HEK293 (cell line): ENCODE results near the gene CARM1.
A peak's percentile ranks its signal among the peaks of the same experiment; 100 is the strongest.

Experiments
- BCL11A ChIP-seq: fragments of 450-650 bp; formaldehyde crosslinking; IDR thresholded peaks from 2 replicates; pipeline ENCODE4 v1.5.1; 2016; ENCODE audit warnings: low read depth, missing biosample characterization, missing genetic modification characterization
- GLI4 ChIP-seq: fragments of 450-650 bp; formaldehyde crosslinking; IDR thresholded peaks from 2 replicates; pipeline ENCODE4 v1.5.1; 2016; ENCODE audit warnings: missing biosample characterization, missing genetic modification characterization
- HOXC10 ChIP-seq: sonication (generic); formaldehyde crosslinking; IDR thresholded peaks from 2 replicates; pipeline ENCODE4 v1.8.1; 2023; ENCODE audit warnings: mild to moderate bottlenecking, missing genetic modification reagents
- KLF16 ChIP-seq: fragments of 450-650 bp; formaldehyde crosslinking; IDR thresholded peaks from 2 replicates; pipeline ENCODE4 v1.5.1; 2017; ENCODE audit warnings: missing biosample characterization, missing genetic modification characterization
- REPIN1 ChIP-seq: fragments of 450-650 bp; formaldehyde crosslinking; IDR thresholded peaks from 2 replicates; pipeline ENCODE4 v1.5.1; 2017; ENCODE audit warnings: missing biosample characterization, missing genetic modification characterization, low read depth
- TCF7L2 ChIP-seq: IDR thresholded peaks from 2 replicates; pipeline ENCODE4 v1.6.1; 2011; ENCODE audit warnings: low read depth, mild to moderate bottlenecking, inconsistent platforms, low read length, moderate library complexity, borderline replicate concordance
- ZEB2 ChIP-seq: fragments of 450-650 bp; formaldehyde crosslinking; IDR thresholded peaks from 2 replicates; pipeline ENCODE4 v1.5.1; 2016; ENCODE audit warnings: missing biosample characterization, missing genetic modification characterization
- ZNF112 ChIP-seq: fragments of 450-650 bp; formaldehyde crosslinking; IDR thresholded peaks from 2 replicates; pipeline ENCODE4 v1.5.0; 2017; ENCODE audit warnings: missing biosample characterization, missing genetic modification characterization
- ZNF114 ChIP-seq: fragments of 450-650 bp; formaldehyde crosslinking; IDR thresholded peaks from 2 replicates; pipeline ENCODE4 v1.5.0; 2017; ENCODE audit warnings: missing biosample characterization, missing genetic modification characterization
- ZNF133 ChIP-seq: fragments of 450-650 bp; formaldehyde crosslinking; IDR thresholded peaks from 2 replicates; pipeline ENCODE4 v1.5.1; 2016; ENCODE audit warnings: missing biosample characterization, missing genetic modification characterization
- ZNF19 ChIP-seq: fragments of 450-650 bp; formaldehyde crosslinking; IDR thresholded peaks from 2 replicates; pipeline ENCODE4; 2016; ENCODE audit warnings: missing biosample characterization, missing genetic modification characterization, low read depth
- ZNF24 ChIP-seq: fragments of 450-650 bp; formaldehyde crosslinking; IDR thresholded peaks from 2 replicates; pipeline ENCODE4 v1.5.1; 2016; ENCODE audit warnings: missing biosample characterization, missing genetic modification characterization
- ZNF274 ChIP-seq, 2 experiments: fragments of 200-500 bp in 1 of 2; fragments of 450-650 bp in 1 of 2; sonication (Bioruptor generic) in 1 of 2; formaldehyde crosslinking in 1 of 2; IDR thresholded peaks; 2 replicates each; pipeline versions ENCODE4 v1.5.1 to v1.6.1; 2014 to 2016; ENCODE audit warnings: borderline replicate concordance in 1 of 2, inconsistent platforms in 1 of 2, low read length in 1 of 2, missing biosample characterization in 1 of 2, missing genetic modification characterization in 1 of 2
- ZNF366 ChIP-seq: fragments of 450-650 bp; formaldehyde crosslinking; conservative IDR thresholded peaks from 2 replicates; pipeline ENCODE4 v1.5.1; 2016; ENCODE audit warnings: missing biosample characterization, missing genetic modification characterization
- ZNF473 ChIP-seq: fragments of 450-650 bp; formaldehyde crosslinking; IDR thresholded peaks from 2 replicates; pipeline ENCODE4 v1.5.1; 2017; ENCODE audit warnings: missing biosample characterization, missing genetic modification characterization
- ZNF514 ChIP-seq: fragments of 450-650 bp; formaldehyde crosslinking; IDR thresholded peaks from 2 replicates; pipeline ENCODE4 v1.5.1; 2016; ENCODE audit warnings: missing biosample characterization, missing genetic modification characterization
- ZNF521 ChIP-seq: fragments of 450-650 bp; formaldehyde crosslinking; IDR thresholded peaks from 2 replicates; pipeline ENCODE4 v1.5.1; 2017; ENCODE audit warnings: missing biosample characterization, mild to moderate bottlenecking, missing genetic modification characterization
- ZNF548 ChIP-seq: fragments of 450-650 bp; formaldehyde crosslinking; IDR thresholded peaks from 2 replicates; pipeline ENCODE4 v1.5.1; 2016; ENCODE audit warnings: missing biosample characterization, missing genetic modification characterization
- ZNF560 ChIP-seq: fragments of 450-650 bp; formaldehyde crosslinking; IDR thresholded peaks from 2 replicates; pipeline ENCODE4 v1.5.1; 2017; ENCODE audit warnings: missing biosample characterization, missing genetic modification characterization, borderline replicate concordance
- ZNF658 ChIP-seq: fragments of 450-650 bp; formaldehyde crosslinking; IDR thresholded peaks from 2 replicates; pipeline ENCODE4; 2016; ENCODE audit warnings: missing biosample characterization, missing genetic modification characterization
- ZSCAN23 ChIP-seq: fragments of 450-650 bp; formaldehyde crosslinking; IDR thresholded peaks from 2 replicates; pipeline ENCODE4 v1.5.1; 2016; ENCODE audit warnings: missing biosample characterization, missing genetic modification characterization
- TF ChIP-seq, protein P1 (sequence below): fragments of 450-650 bp; formaldehyde crosslinking; IDR thresholded peaks from 2 replicates; pipeline ENCODE4 v1.5.1; 2016; ENCODE audit warnings: missing biosample characterization, missing genetic modification characterization
- TF ChIP-seq, protein P2 (sequence below): fragments of 450-650 bp; formaldehyde crosslinking; IDR thresholded peaks from 2 replicates; pipeline ENCODE4 v1.5.1; 2016; ENCODE audit warnings: missing biosample characterization, missing genetic modification characterization
- TF ChIP-seq, protein P3 (sequence below): fragments of 450-650 bp; formaldehyde crosslinking; IDR thresholded peaks from 2 replicates; pipeline ENCODE4 v1.5.1; 2016; ENCODE audit warnings: missing biosample characterization, missing genetic modification characterization
- TF ChIP-seq, protein P4 (sequence below): fragments of 450-650 bp; formaldehyde crosslinking; IDR thresholded peaks from 2 replicates; pipeline ENCODE4 v1.5.1; 2016; ENCODE audit warnings: missing biosample characterization, missing genetic modification characterization
- TF ChIP-seq, protein P5 (sequence below): fragments of 450-650 bp; formaldehyde crosslinking; IDR thresholded peaks from 2 replicates; pipeline ENCODE4 v1.5.1; 2017; ENCODE audit warnings: missing biosample characterization, mild to moderate bottlenecking, missing genetic modification characterization, moderate library complexity
- TF ChIP-seq, protein P6 (sequence below): fragments of 450-650 bp; formaldehyde crosslinking; IDR thresholded peaks from 2 replicates; pipeline ENCODE4 v1.5.1; 2016; ENCODE audit warnings: missing biosample characterization, missing genetic modification characterization, low read depth

CARM1 gene

DNA sequence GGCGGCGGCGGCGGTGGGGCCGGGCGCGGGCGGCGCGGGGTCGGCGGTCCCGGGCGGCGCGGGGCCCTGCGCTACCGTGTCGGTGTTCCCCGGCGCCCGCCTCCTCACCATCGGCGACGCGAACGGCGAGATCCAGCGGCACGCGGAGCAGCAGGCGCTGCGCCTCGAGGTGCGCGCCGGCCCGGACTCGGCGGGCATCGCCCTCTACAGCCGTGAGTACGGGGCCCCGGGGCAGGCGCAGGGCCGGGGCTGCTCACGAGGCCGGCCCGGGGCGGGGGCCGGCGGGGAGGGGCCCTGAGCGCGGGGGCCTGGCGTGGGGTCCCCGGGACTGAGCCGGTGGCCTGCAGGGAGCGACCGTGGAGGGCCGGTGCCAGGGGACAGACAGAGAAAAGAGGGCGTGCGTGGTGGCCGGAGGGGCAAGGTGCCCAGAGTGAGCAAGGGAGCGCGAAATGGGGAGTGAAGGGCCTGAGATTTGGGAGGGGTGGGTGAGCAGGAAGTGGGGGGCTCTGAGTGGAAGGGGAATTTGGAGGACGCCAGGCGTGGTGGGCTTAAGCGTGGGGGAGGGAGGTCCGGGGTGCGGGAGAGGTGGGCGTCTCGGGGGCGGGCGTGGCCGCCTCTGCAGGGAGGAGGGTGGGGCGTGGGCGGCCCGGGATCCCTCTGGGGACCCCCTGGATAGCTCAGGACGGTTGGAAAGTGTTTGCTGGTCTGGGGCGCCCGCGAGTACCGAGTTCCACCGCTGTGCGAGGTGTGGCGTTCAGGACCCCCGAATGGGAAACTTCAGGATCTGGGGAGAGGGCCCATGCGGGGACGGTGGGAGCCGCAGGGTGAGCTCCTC is 575 bp downstream of the CARM1 start (continued):
- TF ChIP-seq, protein P1, sequence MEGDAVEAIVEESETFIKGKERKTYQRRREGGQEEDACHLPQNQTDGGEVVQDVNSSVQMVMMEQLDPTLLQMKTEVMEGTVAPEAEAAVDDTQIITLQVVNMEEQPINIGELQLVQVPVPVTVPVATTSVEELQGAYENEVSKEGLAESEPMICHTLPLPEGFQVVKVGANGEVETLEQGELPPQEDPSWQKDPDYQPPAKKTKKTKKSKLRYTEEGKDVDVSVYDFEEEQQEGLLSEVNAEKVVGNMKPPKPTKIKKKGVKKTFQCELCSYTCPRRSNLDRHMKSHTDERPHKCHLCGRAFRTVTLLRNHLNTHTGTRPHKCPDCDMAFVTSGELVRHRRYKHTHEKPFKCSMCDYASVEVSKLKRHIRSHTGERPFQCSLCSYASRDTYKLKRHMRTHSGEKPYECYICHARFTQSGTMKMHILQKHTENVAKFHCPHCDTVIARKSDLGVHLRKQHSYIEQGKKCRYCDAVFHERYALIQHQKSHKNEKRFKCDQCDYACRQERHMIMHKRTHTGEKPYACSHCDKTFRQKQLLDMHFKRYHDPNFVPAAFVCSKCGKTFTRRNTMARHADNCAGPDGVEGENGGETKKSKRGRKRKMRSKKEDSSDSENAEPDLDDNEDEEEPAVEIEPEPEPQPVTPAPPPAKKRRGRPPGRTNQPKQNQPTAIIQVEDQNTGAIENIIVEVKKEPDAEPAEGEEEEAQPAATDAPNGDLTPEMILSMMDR (tag by site-specific recombination) = 0 out of 2 replicates have a peak, but pooled peaks have one; percentile 30
- TF ChIP-seq ZNF548 (tag by site-specific recombination) = no peak
- TF ChIP-seq GLI4 = no peak
- TF ChIP-seq ZNF274 (IDR thresholded peaks at IDR 0.05; ENCODE audit: low read length) = no peak
- TF ChIP-seq ZNF274 (tag by site-specific recombination; IDR thresholded peaks at IDR 0.05; ENCODE audit: borderline replicate concordance) = no peak
- TF ChIP-seq, protein P2, sequence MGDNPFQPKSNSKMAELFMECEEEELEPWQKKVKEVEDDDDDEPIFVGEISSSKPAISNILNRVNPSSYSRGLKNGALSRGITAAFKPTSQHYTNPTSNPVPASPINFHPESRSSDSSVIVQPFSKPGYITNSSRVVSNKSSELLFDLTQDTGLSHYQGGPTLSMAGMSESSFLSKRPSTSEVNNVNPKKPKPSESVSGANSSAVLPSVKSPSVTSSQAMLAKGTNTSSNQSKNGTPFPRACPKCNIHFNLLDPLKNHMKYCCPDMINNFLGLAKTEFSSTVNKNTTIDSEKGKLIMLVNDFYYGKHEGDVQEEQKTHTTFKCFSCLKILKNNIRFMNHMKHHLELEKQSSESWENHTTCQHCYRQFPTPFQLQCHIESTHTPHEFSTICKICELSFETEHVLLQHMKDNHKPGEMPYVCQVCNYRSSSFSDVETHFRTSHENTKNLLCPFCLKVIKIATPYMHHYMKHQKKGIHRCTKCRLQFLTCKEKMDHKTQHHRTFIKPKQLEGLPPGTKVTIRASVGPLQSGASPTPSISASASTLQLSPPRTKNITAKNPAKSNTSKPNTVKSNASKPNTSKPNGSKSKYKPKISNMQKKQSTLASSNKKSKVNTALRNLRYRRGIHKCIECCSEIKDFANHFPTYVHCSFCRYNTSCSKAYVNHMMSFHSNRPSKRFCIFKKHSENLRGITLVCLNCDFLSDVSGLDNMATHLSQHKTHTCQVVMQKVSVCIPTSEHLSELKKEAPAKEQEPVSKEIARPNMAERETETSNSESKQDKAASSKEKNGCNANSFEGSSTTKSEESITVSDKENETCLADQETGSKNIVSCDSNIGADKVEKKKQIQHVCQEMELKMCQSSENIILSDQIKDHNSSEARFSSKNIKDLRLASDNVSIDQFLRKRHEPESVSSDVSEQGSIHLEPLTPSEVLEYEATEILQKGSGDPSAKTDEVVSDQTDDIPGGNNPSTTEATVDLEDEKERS (tag by site-specific recombination) = no peak
- no peak for TF ChIP-seq ZNF24
- no peak for TF ChIP-seq ZNF19 (tag by site-specific recombination)
- TF ChIP-seq, protein P3, sequence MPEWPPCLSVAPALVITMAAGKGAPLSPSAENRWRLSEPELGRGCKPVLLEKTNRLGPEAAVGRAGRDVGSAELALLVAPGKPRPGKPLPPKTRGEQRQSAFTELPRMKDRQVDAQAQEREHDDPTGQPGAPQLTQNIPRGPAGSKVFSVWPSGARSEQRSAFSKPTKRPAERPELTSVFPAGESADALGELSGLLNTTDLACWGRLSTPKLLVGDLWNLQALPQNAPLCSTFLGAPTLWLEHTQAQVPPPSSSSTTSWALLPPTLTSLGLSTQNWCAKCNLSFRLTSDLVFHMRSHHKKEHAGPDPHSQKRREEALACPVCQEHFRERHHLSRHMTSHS (tag by site-specific recombination) = no peak
- TF ChIP-seq ZSCAN23 (tag by site-specific recombination) = no peak
- TF ChIP-seq ZNF514 (tag by site-specific recombination) = no peak
- no peak for TF ChIP-seq BCL11A
- no peak for TF ChIP-seq ZNF114 (tag by site-specific recombination)
- no peak for TF ChIP-seq ZNF521
- no peak; the same call in 1 of the 2 replicates for TF ChIP-seq ZNF366 (tag by site-specific recombination)
- no peak for TF ChIP-seq ZNF133 (tag by site-specific recombination)
- no peak for TF ChIP-seq ZNF658 (tag by site-specific recombination)
- TF ChIP-seq ZEB2 = peak; percentile 53; the same call in 1 of the 2 replicates
- TF ChIP-seq ZNF112 (tag by site-specific recombination) = no peak
- TF ChIP-seq, protein P4, sequence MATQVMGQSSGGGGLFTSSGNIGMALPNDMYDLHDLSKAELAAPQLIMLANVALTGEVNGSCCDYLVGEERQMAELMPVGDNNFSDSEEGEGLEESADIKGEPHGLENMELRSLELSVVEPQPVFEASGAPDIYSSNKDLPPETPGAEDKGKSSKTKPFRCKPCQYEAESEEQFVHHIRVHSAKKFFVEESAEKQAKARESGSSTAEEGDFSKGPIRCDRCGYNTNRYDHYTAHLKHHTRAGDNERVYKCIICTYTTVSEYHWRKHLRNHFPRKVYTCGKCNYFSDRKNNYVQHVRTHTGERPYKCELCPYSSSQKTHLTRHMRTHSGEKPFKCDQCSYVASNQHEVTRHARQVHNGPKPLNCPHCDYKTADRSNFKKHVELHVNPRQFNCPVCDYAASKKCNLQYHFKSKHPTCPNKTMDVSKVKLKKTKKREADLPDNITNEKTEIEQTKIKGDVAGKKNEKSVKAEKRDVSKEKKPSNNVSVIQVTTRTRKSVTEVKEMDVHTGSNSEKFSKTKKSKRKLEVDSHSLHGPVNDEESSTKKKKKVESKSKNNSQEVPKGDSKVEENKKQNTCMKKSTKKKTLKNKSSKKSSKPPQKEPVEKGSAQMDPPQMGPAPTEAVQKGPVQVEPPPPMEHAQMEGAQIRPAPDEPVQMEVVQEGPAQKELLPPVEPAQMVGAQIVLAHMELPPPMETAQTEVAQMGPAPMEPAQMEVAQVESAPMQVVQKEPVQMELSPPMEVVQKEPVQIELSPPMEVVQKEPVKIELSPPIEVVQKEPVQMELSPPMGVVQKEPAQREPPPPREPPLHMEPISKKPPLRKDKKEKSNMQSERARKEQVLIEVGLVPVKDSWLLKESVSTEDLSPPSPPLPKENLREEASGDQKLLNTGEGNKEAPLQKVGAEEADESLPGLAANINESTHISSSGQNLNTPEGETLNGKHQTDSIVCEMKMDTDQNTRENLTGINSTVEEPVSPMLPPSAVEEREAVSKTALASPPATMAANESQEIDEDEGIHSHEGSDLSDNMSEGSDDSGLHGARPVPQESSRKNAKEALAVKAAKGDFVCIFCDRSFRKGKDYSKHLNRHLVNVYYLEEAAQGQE (tag by site-specific recombination) = no peak
- no peak for TF ChIP-seq ZNF473 (tag by site-specific recombination)
- TF ChIP-seq ZNF560 (tag by site-specific recombination) = no peak
- TF ChIP-seq, protein P5, sequence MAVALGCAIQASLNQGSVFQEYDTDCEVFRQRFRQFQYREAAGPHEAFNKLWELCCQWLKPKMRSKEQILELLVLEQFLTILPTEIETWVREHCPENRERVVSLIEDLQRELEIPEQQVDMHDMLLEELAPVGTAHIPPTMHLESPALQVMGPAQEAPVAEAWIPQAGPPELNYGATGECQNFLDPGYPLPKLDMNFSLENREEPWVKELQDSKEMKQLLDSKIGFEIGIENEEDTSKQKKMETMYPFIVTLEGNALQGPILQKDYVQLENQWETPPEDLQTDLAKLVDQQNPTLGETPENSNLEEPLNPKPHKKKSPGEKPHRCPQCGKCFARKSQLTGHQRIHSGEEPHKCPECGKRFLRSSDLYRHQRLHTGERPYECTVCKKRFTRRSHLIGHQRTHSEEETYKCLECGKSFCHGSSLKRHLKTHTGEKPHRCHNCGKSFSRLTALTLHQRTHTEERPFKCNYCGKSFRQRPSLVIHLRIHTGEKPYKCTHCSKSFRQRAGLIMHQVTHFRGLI = no peak
- no peak for TF ChIP-seq TCF7L2
- TF ChIP-seq, protein P6, sequence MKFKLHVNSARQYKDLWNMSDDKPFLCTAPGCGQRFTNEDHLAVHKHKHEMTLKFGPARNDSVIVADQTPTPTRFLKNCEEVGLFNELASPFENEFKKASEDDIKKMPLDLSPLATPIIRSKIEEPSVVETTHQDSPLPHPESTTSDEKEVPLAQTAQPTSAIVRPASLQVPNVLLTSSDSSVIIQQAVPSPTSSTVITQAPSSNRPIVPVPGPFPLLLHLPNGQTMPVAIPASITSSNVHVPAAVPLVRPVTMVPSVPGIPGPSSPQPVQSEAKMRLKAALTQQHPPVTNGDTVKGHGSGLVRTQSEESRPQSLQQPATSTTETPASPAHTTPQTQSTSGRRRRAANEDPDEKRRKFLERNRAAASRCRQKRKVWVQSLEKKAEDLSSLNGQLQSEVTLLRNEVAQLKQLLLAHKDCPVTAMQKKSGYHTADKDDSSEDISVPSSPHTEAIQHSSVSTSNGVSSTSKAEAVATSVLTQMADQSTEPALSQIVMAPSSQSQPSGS (tag by site-specific recombination) = no peak
- TF ChIP-seq HOXC10 = no peak
- TF ChIP-seq KLF16 (tag by site-specific recombination) = peak; percentile 44; the same call in 1 of the 2 replicates
- TF ChIP-seq REPIN1 = no peak
